BJ (cell line): ENCODE data around the gene DCLK2. TPM values are rescaled to one million over a fixed set of nuclear protein-coding genes. Genes with fewer than 3 reads are reported as not detected.

ENCODE experiments used
- CTCF ChIA-PET: fragments of 350-600 bp; formaldehyde crosslinking; extraction: SDS; loops from one replicate; lab custom pipeline; 2021; ENCODE audit warnings: antibody characterized with exemption, inconsistent platforms; lab: Yijun Ruan, JAX
- POLR2A ChIA-PET: fragments of 300-600 bp; sonication (Branson Sonifier 250); formaldehyde crosslinking; extraction: SDS; loops from one replicate; lab custom pipeline; 2021; ENCODE audit warnings: antibody characterized with exemption; lab: Charles Lee
- DNase-seq: peaks from one replicate; pipeline ENCODE4 v3.0.0-alpha.2; 2011; ENCODE audit warnings: low read depth
- H3K27me3 ChIP-seq: 2 replicates; pipeline ENCODE4 v1.6.0; 2011; ENCODE audit warnings: low read length; ENCODE audit not compliant: control insufficient read depth, insufficient read depth
- H3K36me3 ChIP-seq: 2 replicates; pipeline ENCODE4 v1.5.1; 2011; ENCODE audit warnings: low read length; ENCODE audit not compliant: control insufficient read depth, insufficient read depth
- H3K4me3 ChIP-seq: 2 replicates; pipeline ENCODE4 v1.5.1; 2011; ENCODE audit warnings: low read depth, mild to moderate bottlenecking, control low read depth, low read length
- CTCF ChIP-seq: IDR thresholded peaks from 2 replicates; pipeline ENCODE4 v1.5.1; 2011; ENCODE audit warnings: low read depth, mild to moderate bottlenecking, control low read depth, inconsistent platforms, low read length, moderate library complexity; ENCODE audit not compliant: insufficient read depth
- polyA plus RNA-seq: library from polyadenylated mRNA; depleted of rRNA; stranded (reverse); fragments of >200 nt; gene quantifications from 2 replicates; pipeline ENCODE4 v1.2.3, GENCODE V29; 2011

Gene DCLK2
- polyA plus RNA-seq, 1 experiment, result 38.8 TPM

GRCh38 chr4:150264595-150265161 lies 186.4 kb downstream of the DCLK2 start:
- POLR2A ChIA-PET, result no interaction called here
- DNase-seq, result no peak
- Histone ChIP-seq H3K27me3 (no peaks in the 10 kb centered on the region), H3K36me3 (peaks cover 14% of the 10 kb centered on the region), H3K4me3 (no peak overlapping the region)
- no peak for TF ChIP-seq CTCF
- CTCF ChIA-PET, result interaction anchor here (0.6 to 1.4 kb wide), 4 partner anchors 20 to 603 kb away, joined by 3 to 7 read pairs (median 6); no protein-coding TSS in a partner anchor

GRCh38 chr4:150265806-150266205 lies 187.6 kb downstream of the DCLK2 start:
- Histone ChIP-seq H3K27me3 (no peaks in the 10 kb centered on the region), H3K36me3 (peaks cover 5% of the 10 kb centered on the region), H3K4me3 (no peak overlapping the region)
- no peak for DNase-seq
- CTCF ChIA-PET, result interaction anchor here (0.7 to 1.3 kb wide), 2 partner anchors 13 to 302 kb away, joined by 3 to 4 read pairs; no protein-coding TSS in a partner anchor
- no peak for TF ChIP-seq CTCF
- POLR2A ChIA-PET, result no interaction called here

- ChIA-PET CTCF (no interaction called here), POLR2A (no interaction called here)
- no peak overlapping the region for H3K4me3 ChIP-seq
- DNase-seq, result no peak
- peaks cover 2% of the 10 kb centered on the region for H3K36me3 ChIP-seq
- no peak for TF ChIP-seq CTCF
- H3K27me3 ChIP-seq, result no peaks in the 10 kb centered on the region
These were observed 190.2 kb downstream of the DCLK2 start for GRCh38 chr4:150268444-150268843.

GRCh38 chr4:150278206-150278605 lies 200.0 kb downstream of the DCLK2 start:
- ChIA-PET POLR2A (no interaction called here), CTCF (interaction anchor here (1.0 to 1.7 kb wide), 2 partner anchors 13 to 589 kb away, joined by 4 read pairs; no protein-coding TSS in a partner anchor)
- no peak for DNase-seq

More at GRCh38 chr4:150278206-150278605, 200.0 kb downstream of the DCLK2 start:
- no peaks in the 10 kb centered on the region for H3K27me3 ChIP-seq
- no peaks in the 10 kb centered on the region for H3K36me3 ChIP-seq
- no peak overlapping the region for H3K4me3 ChIP-seq
- TF ChIP-seq CTCF, result no peak
